DOHH2 (cell line): ENCODE results near the gene PRKCZ.

Experiments used
- EZH2phosphoT487 ChIP-seq: fragments of 200-600 bp; sonication (generic); IDR thresholded peaks from 2 replicates; pipeline ENCODE4 v1.6.1; 2017; ENCODE audit warnings: borderline replicate concordance, mild to moderate bottlenecking, antibody characterized with exemption, low read length, moderate library complexity, mixed read lengths
- TF ChIP-seq, protein P1 (sequence below): fragments of 200-600 bp; sonication (generic); IDR thresholded peaks from one replicate; pipeline ENCODE4 v1.5.1; 2014; ENCODE audit warnings: antibody characterized with exemption, mild to moderate bottlenecking, low read depth, low read length; ENCODE audit not compliant: poor library complexity, severe bottlenecking

DNA sequence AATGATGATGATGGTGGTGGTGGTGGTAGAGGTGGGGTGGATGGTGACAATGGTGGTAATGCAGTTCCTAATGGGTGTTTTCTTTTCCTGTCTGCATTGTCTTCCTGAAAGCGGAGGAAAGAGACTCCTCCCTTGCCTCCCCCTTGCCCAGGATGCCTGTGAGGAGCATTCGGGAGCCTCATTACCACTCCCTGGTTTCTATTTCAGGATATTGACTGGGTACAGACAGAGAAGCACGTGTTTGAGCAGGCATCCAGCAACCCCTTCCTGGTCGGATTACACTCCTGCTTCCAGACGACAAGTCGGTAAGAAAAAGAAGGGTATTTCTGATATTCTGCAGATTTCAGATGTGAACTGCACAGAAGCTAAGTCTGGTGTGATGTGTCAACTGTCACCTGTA, 105.6 kb downstream of the PRKCZ start:
- TF ChIP-seq, protein P1, sequence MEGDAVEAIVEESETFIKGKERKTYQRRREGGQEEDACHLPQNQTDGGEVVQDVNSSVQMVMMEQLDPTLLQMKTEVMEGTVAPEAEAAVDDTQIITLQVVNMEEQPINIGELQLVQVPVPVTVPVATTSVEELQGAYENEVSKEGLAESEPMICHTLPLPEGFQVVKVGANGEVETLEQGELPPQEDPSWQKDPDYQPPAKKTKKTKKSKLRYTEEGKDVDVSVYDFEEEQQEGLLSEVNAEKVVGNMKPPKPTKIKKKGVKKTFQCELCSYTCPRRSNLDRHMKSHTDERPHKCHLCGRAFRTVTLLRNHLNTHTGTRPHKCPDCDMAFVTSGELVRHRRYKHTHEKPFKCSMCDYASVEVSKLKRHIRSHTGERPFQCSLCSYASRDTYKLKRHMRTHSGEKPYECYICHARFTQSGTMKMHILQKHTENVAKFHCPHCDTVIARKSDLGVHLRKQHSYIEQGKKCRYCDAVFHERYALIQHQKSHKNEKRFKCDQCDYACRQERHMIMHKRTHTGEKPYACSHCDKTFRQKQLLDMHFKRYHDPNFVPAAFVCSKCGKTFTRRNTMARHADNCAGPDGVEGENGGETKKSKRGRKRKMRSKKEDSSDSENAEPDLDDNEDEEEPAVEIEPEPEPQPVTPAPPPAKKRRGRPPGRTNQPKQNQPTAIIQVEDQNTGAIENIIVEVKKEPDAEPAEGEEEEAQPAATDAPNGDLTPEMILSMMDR, result no peak
- no peak for TF ChIP-seq EZH2phosphoT487
